GM19351 (cell line): Measurements from ENCODE around the gene MRPL23.
"Not testable (repeated sequence)": the region's sequence is repeated elsewhere in the genome, so short reads cannot be mapped to it uniquely, and the experiment has no call there.

Source experiments
- ATAC-seq: cut with Tn5 transposase; IDR thresholded peaks from one replicate; pipeline ENCODE4 v1.9.1; 2021; ENCODE audit warnings: mild to moderate bottlenecking, moderate library complexity; ENCODE audit not compliant: unreplicated experiment

Gene MRPL23

GRCh38 chr11:1932681-1933080, 14.5 kb upstream of the MRPL23 start:
- no peak for ATAC-seq

GRCh38 chr11:1933416-1934334, 13.5 kb upstream of the MRPL23 start:
- ATAC-seq = no peak

GRCh38 chr11:1934335-1935155, 12.6 kb upstream of the MRPL23 start:
- ATAC-seq = no peak

GRCh38 chr11:1935156-1936071, 11.7 kb upstream of the MRPL23 start:
- no peak for ATAC-seq

GRCh38 chr11:1936072-1936780, 10.9 kb upstream of the MRPL23 start:
- no peak for ATAC-seq

- ATAC-seq = no peak
Measured at GRCh38 chr11:1936781-1937615, 10.1 kb upstream of the MRPL23 start.

- ATAC-seq = no peak
Measured at GRCh38 chr11:1937616-1938342, 9.4 kb upstream of the MRPL23 start.

GRCh38 chr11:1938343-1939005, 8.7 kb upstream of the MRPL23 start:
- ATAC-seq = no peak

GRCh38 chr11:1939006-1939625, 8.0 kb upstream of the MRPL23 start:
- no peak for ATAC-seq

GRCh38 chr11:1939788-1940187, 7.3 kb upstream of the MRPL23 start:
- ATAC-seq = not testable (repeated sequence)

- ATAC-seq = no peak
Measured at GRCh38 chr11:1942558-1943260, 4.4 kb upstream of the MRPL23 start.

GRCh38 chr11:1943576-1943975, 3.6 kb upstream of the MRPL23 start:
- no peak for ATAC-seq

GRCh38 chr11:1943977-1944376, 3.2 kb upstream of the MRPL23 start:
- no peak for ATAC-seq

GRCh38 chr11:1947592-1948237, 583 bp downstream of the MRPL23 start:
- no peak for ATAC-seq

GRCh38 chr11:1948389-1948788, 1.3 kb downstream of the MRPL23 start:
- no peak for ATAC-seq

- no peak for ATAC-seq
Measured at GRCh38 chr11:1949302-1949701, 2.2 kb downstream of the MRPL23 start.

GRCh38 chr11:1949922-1950321, 2.8 kb downstream of the MRPL23 start:
- ATAC-seq = no peak
